SK-N-SH (cell line): ENCODE measurements around the gene IL6ST.

Experiments used
- CTCF ChIP-seq: fragments of 200-600 bp; sonication (generic); IDR thresholded peaks from 2 replicates; pipeline ENCODE4 v1.6.1; 2017; ENCODE audit warnings: antibody characterized with exemption, mild to moderate bottlenecking, moderate library complexity
- EP300 ChIP-seq, 2 experiments: IDR thresholded peaks; 2 replicates each; pipeline versions ENCODE4 v1.4.0 to v1.6.1; 2012; ENCODE audit warnings: borderline replicate concordance in 1 of 2, low read depth in 1 of 2, low read length in 1 of 2
- EZH2phosphoT487 ChIP-seq: fragments of 200-600 bp; sonication (generic); IDR thresholded peaks from 2 replicates; pipeline ENCODE4 v1.6.1; 2017; ENCODE audit warnings: low read depth, mixed run types, mild to moderate bottlenecking, antibody characterized with exemption, moderate library complexity, borderline replicate concordance
- GABPA ChIP-seq: IDR thresholded peaks from 2 replicates; pipeline ENCODE4 v1.4.0; 2012; ENCODE audit warnings: low read depth, mild to moderate bottlenecking
- POLR2AphosphoS5 ChIP-seq: IDR thresholded peaks from 2 replicates; pipeline ENCODE4 v1.6.1; 2012; ENCODE audit warnings: low read depth, low read length
- RAD21 ChIP-seq: IDR thresholded peaks from 2 replicates; pipeline ENCODE4 v1.6.1; 2012; ENCODE audit warnings: mild to moderate bottlenecking, low read length
- RCOR1 ChIP-seq: fragments of 150-350 bp; IDR thresholded peaks from 2 replicates; pipeline ENCODE4 v1.6.1; 2017; ENCODE audit warnings: antibody characterized with exemption, low read length
- RXRA ChIP-seq: IDR thresholded peaks from 2 replicates; pipeline ENCODE4 v1.4.0; 2012; ENCODE audit warnings: low read depth, mild to moderate bottlenecking, borderline replicate concordance
- SIN3A ChIP-seq: IDR thresholded peaks from 2 replicates; pipeline ENCODE4 v1.6.1; 2012; ENCODE audit warnings: low read depth, mild to moderate bottlenecking, low read length, moderate library complexity, borderline replicate concordance
- TCF12 ChIP-seq: IDR thresholded peaks from 2 replicates; pipeline ENCODE4 v1.4.0; 2012
- TEAD4 ChIP-seq: IDR thresholded peaks from 2 replicates; pipeline ENCODE4 v1.4.0; 2012; ENCODE audit warnings: mild to moderate bottlenecking, borderline replicate concordance; ENCODE audit not compliant: insufficient read depth
- TF ChIP-seq, protein P1 (sequence below): fragments of 150-350 bp; IDR thresholded peaks from 2 replicates; pipeline ENCODE4 v1.6.1; 2016; ENCODE audit warnings: mild to moderate bottlenecking, low read depth, low read length
- TF ChIP-seq, protein P2 (sequence below): IDR thresholded peaks from 2 replicates; pipeline ENCODE4 v1.6.1; 2012; ENCODE audit warnings: mild to moderate bottlenecking, low read depth, low read length, moderate library complexity

- no peak for TF ChIP-seq CTCF
- TF ChIP-seq RAD21 = no peak
- no peak for TF ChIP-seq GABPA
- no peak for TF ChIP-seq RXRA
- TF ChIP-seq POLR2AphosphoS5 = no peak
- no peak for TF ChIP-seq EP300 (IDR thresholded peaks at IDR 0.05; ENCODE audit: borderline replicate concordance in 1 of 2, low read depth in 1 of 2, low read length in 1 of 2)
- no peak for TF ChIP-seq SIN3A
- TF ChIP-seq, protein P1, sequence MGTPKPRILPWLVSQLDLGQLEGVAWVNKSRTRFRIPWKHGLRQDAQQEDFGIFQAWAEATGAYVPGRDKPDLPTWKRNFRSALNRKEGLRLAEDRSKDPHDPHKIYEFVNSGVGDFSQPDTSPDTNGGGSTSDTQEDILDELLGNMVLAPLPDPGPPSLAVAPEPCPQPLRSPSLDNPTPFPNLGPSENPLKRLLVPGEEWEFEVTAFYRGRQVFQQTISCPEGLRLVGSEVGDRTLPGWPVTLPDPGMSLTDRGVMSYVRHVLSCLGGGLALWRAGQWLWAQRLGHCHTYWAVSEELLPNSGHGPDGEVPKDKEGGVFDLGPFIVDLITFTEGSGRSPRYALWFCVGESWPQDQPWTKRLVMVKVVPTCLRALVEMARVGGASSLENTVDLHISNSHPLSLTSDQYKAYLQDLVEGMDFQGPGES = no peak
- TF ChIP-seq RCOR1 = no peak
- no peak for TF ChIP-seq TEAD4
- no peak for TF ChIP-seq EZH2phosphoT487
- TF ChIP-seq TCF12 = no peak
- TF ChIP-seq, protein P2, sequence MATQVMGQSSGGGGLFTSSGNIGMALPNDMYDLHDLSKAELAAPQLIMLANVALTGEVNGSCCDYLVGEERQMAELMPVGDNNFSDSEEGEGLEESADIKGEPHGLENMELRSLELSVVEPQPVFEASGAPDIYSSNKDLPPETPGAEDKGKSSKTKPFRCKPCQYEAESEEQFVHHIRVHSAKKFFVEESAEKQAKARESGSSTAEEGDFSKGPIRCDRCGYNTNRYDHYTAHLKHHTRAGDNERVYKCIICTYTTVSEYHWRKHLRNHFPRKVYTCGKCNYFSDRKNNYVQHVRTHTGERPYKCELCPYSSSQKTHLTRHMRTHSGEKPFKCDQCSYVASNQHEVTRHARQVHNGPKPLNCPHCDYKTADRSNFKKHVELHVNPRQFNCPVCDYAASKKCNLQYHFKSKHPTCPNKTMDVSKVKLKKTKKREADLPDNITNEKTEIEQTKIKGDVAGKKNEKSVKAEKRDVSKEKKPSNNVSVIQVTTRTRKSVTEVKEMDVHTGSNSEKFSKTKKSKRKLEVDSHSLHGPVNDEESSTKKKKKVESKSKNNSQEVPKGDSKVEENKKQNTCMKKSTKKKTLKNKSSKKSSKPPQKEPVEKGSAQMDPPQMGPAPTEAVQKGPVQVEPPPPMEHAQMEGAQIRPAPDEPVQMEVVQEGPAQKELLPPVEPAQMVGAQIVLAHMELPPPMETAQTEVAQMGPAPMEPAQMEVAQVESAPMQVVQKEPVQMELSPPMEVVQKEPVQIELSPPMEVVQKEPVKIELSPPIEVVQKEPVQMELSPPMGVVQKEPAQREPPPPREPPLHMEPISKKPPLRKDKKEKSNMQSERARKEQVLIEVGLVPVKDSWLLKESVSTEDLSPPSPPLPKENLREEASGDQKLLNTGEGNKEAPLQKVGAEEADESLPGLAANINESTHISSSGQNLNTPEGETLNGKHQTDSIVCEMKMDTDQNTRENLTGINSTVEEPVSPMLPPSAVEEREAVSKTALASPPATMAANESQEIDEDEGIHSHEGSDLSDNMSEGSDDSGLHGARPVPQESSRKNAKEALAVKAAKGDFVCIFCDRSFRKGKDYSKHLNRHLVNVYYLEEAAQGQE = no peak
These were observed 8.9 kb upstream of the IL6ST start for GRCh38 chr5:56003679-56004078.
